ENCODE data around the gene CREB5.

CREB5 gene

DNA sequence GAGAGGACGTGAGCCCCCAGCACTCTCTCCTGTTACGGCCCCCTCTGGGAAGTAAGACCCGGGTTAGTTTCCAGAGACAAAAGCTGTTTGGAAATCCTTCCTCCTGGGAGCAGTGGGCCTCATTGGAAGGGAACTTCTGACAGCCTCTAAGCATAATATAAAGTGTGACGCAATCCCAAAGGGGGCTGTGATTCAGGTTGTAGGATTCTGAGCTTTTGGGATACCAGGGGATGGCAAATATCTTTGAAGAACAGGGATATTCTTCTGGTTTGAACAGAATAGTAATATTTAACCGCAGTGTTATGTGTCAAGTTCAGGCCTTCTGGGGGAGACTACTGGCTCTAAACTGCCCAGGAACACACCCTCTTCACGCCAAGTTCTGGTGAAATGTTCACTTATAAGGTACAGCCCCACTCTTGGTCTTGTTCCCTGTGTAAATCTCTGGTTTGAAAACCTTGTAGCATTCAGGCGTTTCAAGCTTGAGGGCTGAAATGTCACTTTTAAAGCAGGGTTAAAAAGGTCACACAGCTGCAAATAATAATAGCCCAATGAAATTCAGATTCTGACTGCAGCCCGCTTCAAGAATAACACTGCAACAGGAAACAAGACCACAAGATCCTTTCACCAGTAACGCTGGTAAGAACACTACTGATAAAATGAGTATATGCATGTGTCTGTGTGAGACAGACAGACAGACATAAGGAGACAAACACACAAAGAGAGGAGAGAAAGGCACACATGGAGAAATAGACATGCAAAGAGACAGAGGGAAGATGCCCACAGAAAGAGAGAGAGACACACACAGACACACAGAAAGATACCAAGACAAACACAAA lies 69.0 kb downstream of the CREB5 start:
- no peak for DNase-seq

- DNase-seq, result no peak
Measured at GRCh38 chr7:28483112-28483511, 70.8 kb downstream of the CREB5 start.

DNA sequence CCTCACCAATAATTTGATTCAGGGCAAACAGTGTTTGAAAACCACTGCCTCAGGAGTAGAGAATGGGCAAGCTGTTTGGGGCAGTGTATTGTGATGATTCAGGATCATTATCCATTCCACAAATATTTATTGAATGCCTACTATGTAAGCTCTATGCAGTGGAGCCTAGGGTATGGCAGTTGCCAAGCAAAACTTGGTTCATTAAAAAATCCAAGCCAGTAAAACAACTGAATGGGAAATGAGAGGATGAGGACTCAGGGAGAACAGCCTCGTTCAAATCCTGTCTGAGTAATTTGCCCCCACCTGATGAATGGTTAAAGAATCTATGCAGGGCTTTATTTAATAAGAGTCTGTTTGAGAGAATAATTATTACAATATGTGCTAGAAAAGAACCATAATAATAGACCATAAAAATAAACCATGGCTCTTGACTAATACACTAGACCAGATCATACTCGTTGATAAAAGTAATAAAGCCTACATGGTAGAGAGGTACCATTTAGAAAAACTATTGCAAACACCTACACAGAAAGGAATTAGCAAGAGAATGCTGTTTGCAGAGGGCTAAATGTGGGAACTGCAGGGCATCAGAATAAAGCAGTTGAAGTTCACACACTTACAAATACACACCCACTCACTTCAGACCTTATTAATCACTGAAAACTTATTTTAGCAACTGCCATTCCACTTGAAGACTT lies 71.7 kb downstream of the CREB5 start:
- DNase-seq, result no peak

DNA sequence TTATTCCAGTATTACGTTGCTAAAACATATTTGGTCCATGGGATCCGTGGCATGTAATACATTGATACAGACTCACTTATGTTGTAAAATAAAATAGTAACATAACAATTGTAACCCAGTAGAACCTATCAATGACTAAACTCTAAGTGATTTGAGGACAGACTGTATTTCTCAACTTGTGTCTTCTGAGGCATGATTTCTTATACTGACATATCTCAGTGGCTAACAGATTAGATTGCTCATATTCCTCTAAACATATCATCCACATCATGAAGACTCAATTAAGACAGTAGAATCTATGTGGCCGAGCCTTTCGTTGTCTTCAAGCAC lies 72.3 kb downstream of the CREB5 start:
- DNase-seq, result no peak

DNA sequence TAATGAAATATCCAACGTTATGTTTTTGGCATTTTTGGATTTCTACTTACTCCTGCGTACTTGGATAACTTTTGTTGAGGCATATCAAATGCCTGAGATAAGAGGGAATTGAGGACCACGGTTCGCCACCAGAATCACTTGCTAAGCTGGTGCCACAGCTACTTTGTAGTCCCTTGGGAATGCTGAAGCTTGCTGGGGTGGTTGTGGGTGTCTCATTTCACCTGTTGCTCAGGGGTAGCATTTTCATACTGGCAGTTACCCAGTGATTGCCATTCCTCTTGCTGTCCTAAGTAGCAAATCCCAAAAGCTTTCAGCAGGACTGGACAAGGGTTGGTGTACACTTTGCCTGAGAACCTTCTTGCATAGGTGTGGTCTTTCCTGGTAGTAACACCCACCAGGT lies 75.2 kb downstream of the CREB5 start:
- DNase-seq, result no peak

- no peak for DNase-seq
Measured at GRCh38 chr7:28488061-28488791, 75.9 kb downstream of the CREB5 start.

DNA sequence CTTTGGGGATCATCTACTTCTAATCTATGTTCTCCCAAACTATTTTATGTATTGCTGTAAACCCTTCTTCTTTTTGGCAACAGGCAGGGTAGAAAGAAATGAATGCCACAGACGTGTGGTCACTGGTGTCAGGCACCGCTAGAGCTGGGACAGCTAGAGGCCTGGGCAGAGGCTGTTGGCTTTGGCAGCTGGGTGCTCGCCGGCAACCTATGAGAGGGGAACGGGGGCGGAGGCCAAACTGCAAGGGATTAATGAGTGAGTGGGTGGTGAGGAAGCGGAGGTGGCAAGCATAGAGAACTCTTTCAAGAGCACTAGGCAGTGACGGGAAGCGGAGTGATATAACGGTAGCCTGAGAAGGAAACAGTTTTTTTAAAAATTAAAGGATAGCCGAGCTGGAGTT lies 78.5 kb downstream of the CREB5 start:
- DNase-seq, result no peak

GRCh38 chr7:28493477-28493876 lies 81.2 kb downstream of the CREB5 start:
- DNase-seq, result no peak

DNA sequence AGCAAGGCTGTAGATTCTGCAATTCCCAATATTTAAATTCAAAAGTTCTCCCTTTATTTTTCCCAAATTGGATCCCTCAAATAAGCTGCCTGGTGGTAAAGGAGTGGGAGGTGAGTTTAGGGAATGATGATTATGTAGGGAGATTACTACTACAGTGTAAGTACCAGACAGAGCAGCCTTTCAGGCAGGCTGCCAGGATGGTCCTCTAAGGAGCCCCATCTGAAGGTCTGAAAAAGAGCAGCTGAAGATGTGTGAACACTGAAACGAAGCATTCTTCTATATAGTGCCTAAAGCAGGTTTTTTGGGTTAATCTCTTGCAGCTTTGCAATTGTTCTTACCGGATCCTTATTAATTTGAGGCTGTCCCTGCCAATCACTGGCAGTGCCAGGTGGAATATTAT lies 84.7 kb downstream of the CREB5 start:
- no peak for DNase-seq

- DNase-seq, result no peak
Measured at GRCh38 chr7:28498636-28499035, 86.3 kb downstream of the CREB5 start.

- DNase-seq, result no peak
Measured at GRCh38 chr7:28500138-28500537, 87.8 kb downstream of the CREB5 start.

- DNase-seq, result no peak
Measured at GRCh38 chr7:28502408-28502807, 90.1 kb downstream of the CREB5 start.

DNA sequence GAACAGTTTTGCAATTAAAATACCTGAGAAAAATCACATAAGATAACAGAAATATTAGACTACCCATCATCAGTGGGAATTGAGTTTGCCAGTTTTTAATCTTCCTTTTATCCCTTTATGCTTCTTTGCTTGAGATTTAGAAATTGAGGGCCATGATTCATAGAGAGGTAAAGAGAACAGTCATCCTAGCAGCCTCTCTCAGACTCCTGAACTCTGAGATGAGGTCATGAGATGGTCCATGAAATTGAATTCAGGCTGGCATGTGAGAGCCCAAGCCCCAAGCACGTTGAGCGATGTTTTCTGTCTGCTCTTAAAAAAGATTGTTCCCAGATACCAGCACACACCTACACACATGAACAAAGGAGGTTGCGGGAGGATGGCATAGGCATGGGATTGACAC lies 91.1 kb downstream of the CREB5 start:
- no peak for DNase-seq

DNA sequence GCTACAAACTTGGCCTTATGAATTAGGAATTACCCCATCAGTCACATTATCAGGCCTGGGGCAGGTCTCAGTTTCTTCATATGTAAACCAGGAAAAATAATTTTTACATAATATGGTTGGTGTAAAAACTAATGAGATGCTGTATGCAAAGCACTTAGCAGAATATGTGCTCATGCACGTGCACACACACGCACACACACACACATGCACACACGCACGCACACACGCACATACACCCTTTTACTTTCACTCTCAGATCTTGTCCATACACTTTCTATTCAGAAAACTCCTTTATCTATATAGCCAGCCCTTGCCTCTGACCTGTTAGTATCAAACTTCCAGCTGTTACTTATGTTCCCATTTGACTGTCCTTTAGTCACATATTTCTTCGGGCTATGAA lies 92.7 kb downstream of the CREB5 start:
- DNase-seq, result no peak

DNA sequence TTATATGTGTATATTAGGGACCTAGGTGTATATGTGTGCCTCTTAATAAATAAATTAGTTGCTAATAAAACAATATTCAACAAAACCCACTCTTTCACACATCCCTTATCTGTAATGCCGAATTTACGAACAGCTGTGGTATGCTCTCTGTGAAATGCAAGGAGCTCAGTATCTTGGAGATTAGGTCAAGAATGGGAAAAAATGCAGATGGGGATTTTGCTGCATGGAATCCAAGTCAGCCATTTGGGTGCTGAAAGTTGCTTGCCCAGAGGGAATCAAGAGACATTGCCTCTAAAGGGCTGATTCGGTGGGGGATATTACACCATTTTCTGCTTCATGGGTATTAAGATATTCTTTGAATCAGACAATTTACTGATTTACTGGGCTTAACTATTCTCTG lies 93.5 kb downstream of the CREB5 start:
- DNase-seq, result no peak

DNA sequence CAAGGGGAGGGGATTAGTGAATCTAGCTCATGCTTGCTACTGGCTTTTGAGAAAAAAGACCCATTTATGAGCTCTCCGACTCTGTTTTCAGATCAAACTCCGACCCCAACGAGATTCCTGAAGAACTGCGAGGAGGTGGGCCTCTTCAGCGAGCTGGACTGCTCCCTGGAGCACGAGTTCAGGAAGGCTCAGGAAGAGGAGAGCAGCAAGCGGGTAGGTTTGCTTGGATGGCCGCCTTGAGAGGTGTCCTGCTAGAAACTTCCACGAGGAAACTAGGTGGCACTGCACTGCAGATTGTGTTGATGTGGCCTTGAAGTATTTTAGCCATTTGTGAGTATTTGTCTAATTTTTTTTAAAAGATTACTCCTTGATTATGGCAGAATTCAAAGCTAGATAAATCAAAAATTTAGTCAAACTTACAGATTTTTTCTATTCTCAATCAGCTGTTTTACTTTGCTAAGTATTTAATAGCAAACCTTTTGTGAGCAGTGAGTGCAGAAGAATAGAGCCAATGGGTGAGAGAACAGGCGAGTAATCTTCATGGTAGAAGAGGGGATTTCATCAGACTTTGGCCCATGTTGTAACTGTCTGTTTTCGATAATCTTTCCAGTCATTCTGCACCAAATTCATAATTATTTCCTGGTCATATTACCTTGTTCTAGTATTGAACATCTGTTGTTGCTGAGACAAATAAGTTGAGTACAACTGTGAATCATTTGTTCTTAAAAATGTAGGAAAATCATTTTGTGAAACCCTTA lies 95.4 kb downstream of the CREB5 start:
- no peak for DNase-seq

- DNase-seq, result no peak
Measured at GRCh38 chr7:28509251-28510025, 97.1 kb downstream of the CREB5 start.

- DNase-seq, result no peak
Measured at GRCh38 chr7:28510026-28510369, 97.7 kb downstream of the CREB5 start.

DNA sequence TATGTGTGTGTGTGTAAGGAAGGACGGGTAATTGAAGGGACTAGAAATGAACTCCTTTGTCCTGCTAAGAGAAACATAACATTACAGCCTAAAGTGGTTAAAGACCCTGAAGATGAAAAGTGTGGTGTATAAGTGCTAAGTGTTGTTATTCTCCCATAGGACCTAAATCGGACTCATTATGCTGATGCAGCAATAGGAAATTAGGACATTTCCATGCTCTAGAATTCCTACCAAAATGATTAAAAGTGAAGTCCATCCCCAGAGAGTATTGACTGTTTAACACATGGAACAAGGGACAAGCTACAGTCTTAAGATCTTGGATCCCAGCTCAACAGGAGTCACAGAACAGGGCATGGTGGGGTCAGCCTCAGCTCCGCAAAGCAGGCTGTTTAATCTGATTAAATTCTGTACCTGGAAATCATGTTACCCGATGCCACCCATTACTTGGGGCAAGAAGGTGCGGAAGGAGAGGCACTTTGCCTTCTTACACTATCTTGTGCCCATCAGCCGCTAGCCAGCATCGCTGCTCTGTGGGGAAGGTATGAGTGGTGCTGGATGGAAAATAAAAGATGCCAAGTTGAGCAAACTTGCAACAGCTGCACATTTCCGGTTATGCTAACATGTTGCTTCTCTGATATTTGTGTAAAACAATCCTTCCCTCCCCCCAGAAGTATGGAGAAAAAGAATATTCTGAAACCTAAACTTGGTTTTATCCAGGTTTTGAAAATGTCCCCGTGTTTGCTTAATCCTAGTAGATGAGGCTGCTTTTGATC lies 100.5 kb downstream of the CREB5 start:
- DNase-seq, result no peak

DNA sequence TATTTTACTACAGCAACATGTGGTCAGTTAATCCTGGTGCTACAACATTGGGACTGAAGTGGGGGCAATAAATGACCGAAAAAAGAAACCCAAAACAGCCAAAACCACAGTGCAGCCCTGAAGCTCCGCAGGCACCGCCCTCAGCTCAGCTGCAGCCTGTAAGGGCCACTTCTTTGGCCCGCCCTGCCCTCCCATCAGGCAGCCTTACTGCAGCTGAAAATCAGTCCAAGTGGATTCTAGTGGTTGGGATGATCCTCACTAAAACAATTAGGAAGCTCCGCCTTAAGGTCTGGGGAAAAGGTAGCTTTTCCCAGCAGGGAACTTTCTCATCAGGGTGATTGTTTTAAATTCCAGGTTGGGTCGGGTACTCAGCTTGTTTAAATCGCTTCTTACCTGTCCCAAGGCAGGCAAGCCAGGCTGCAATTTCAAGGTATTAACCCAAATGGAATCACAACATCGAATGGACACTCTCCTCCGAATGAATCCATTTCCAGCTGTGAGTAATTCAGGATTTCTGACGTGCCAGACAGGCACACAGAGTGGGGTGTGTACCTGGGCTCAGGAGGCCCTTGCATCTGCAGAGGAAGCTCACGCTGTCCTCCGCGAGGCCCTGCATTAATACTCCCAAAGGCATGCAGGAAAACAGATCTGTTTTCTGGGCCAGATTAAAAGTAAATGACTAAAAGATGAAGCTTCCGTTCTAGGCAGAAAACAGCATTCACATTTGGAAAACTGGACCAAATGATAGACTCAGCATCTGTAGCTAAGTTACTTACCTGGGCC lies 104.3 kb downstream of the CREB5 start:
- DNase-seq, result no peak

DNA sequence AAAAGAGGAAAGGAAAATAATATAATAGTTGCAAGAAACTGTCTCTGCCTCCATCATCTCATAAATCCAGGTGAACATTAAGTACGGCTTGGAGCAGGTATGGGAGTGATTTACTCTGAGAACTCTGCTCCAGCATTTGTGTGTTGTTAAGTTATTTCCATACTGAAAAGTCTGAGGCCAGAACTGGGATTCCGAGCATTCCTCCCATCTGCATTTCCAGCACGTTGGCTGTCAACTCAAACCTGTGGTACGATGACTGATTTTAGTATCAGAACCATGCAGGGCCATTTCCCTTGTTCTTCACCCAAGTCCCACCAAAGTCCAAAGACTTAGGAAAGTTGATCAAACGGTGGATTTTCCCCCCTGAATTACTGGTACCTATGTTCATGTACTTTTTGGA lies 104.9 kb downstream of the CREB5 start:
- no peak for DNase-seq
